Measurements from ENCODE around the gene DCAF11.
A peak's percentile ranks its signal among the peaks of the same experiment; 100 is the strongest.

- TF ChIP-seq CTCF (IDR thresholded peaks at IDR 0.05 in 8 of 11, conservative IDR thresholded peaks at IDR 0.05 in 3 of 11) (no peak), POLR2A (IDR thresholded peaks at IDR 0.05) (no peak), POLR2AphosphoS5 (IDR thresholded peaks at IDR 0.05) (peak in 1 of 3 donors; percentile 18)
Observed at GRCh38 chr14:24103451-24103850, 11.1 kb upstream of the DCAF11 start.
